Measurements from ENCODE around the gene DVL1.
"Not testable (repeated sequence)": the region's sequence is repeated elsewhere in the genome, so short reads cannot be mapped to it uniquely, and the experiment has no call there.

The DVL1 gene

GRCh38 chr1:1327291-1327690 lies 21.9 kb downstream of the DVL1 start:
- DNase-seq (ENCODE audit: low read depth in 2 of 2), result no peak

- DNase-seq (ENCODE audit: low read depth in 2 of 2), result no peak
Observed at GRCh38 chr1:1326075-1326605, 23.1 kb downstream of the DVL1 start.

- DNase-seq (ENCODE audit: low read depth in 2 of 2), result no peak
Observed at GRCh38 chr1:1325288-1326074, 23.7 kb downstream of the DVL1 start.

GRCh38 chr1:1324524-1325287 lies 24.5 kb downstream of the DVL1 start, which contains the start of the genes CPTP and INTS11:
CPTP (plus strand) TSS chr1:1324802; CDS start chr1:1326911, 2,109 bp downstream.
INTS11 (minus strand) TSS chr1:1324660; CDS start chr1:1324608, 52 bp downstream.
- peak; percentile 93 to 95 for DNase-seq (ENCODE audit: low read depth in 2 of 2)

- no peak for DNase-seq (ENCODE audit: low read depth in 2 of 2)
Observed at GRCh38 chr1:1324084-1324523, 25.1 kb downstream of the DVL1 start.

GRCh38 chr1:1322952-1323351 lies 26.3 kb downstream of the DVL1 start:
- no peak for DNase-seq (ENCODE audit: low read depth in 2 of 2)

- DNase-seq (ENCODE audit: low read depth in 2 of 2), result no peak
Observed at GRCh38 chr1:1322418-1322817, 26.8 kb downstream of the DVL1 start.

- DNase-seq (ENCODE audit: low read depth in 2 of 2), result no peak
Observed at GRCh38 chr1:1321477-1321876, 27.7 kb downstream of the DVL1 start.

- no peak for DNase-seq (ENCODE audit: low read depth in 2 of 2)
Observed at GRCh38 chr1:1320666-1321448, 28.4 kb downstream of the DVL1 start.

- DNase-seq (ENCODE audit: low read depth in 2 of 2), result no peak
Observed at GRCh38 chr1:1319646-1319941, 29.6 kb downstream of the DVL1 start.

- DNase-seq (ENCODE audit: low read depth in 2 of 2), result no peak
Observed at GRCh38 chr1:1318777-1319645, 30.2 kb downstream of the DVL1 start.

- DNase-seq (ENCODE audit: low read depth in 2 of 2), result no peak
Observed at GRCh38 chr1:1318131-1318652, 31.0 kb downstream of the DVL1 start.

GRCh38 chr1:1317420-1317819 lies 31.8 kb downstream of the DVL1 start:
- no peak for DNase-seq (ENCODE audit: low read depth in 2 of 2)

GRCh38 chr1:1316199-1316598 lies 33.0 kb downstream of the DVL1 start:
- not testable (repeated sequence) for DNase-seq (ENCODE audit: low read depth in 2 of 2)

GRCh38 chr1:1315435-1315954 lies 33.7 kb downstream of the DVL1 start:
- no peak for DNase-seq (ENCODE audit: low read depth in 2 of 2)

- DNase-seq (ENCODE audit: low read depth in 2 of 2), result no peak
Observed at GRCh38 chr1:1314678-1315335, 34.4 kb downstream of the DVL1 start.

- DNase-seq (ENCODE audit: low read depth in 2 of 2), result no peak
Observed at GRCh38 chr1:1314237-1314586, 35.0 kb downstream of the DVL1 start.

- DNase-seq (ENCODE audit: low read depth in 2 of 2), result no peak
Observed at GRCh38 chr1:1313500-1314236, 35.5 kb downstream of the DVL1 start.

All from stimulated activated CD8-positive, alpha-beta memory T cell treated with anti-CD3 and anti-CD28 coated beads, Interleukin-7, amount 100 ng/mL, for 4 hours (primary cell).